GM18508 (cell line): ENCODE data around the gene RUSC1.
"Not testable (repeated sequence)": the region's sequence is repeated elsewhere in the genome, so short reads cannot be mapped to it uniquely, and the experiment has no call there.

Experiments
- ATAC-seq: cut with Tn5 transposase; IDR thresholded peaks from one replicate; pipeline ENCODE4 v1.9.1; 2021; ENCODE audit warnings: moderate number of reproducible peaks; ENCODE audit not compliant: insufficient read depth, unreplicated experiment

The RUSC1 gene

GRCh38 chr1:155321639-155322503, 1.2 kb downstream of the RUSC1 start:
- ATAC-seq, result no peak

DNA sequence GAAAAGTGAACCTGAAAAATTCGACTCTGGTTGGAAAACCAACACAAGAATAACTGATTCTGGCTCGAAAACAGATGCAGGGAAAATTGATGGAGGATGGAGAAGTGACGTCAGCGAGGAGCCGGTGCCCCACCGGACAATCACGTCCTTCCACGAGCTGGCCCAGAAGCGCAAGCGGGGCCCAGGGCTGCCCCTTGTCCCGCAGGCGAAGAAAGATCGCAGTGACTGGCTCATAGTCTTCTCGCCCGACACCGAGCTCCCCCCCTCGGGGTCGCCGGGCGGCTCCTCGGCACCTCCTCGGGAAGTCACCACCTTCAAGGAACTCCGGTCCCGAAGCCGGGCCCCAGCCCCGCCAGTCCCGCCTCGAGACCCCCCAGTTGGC, 1.9 kb downstream of the RUSC1 start:
- no peak for ATAC-seq

DNA sequence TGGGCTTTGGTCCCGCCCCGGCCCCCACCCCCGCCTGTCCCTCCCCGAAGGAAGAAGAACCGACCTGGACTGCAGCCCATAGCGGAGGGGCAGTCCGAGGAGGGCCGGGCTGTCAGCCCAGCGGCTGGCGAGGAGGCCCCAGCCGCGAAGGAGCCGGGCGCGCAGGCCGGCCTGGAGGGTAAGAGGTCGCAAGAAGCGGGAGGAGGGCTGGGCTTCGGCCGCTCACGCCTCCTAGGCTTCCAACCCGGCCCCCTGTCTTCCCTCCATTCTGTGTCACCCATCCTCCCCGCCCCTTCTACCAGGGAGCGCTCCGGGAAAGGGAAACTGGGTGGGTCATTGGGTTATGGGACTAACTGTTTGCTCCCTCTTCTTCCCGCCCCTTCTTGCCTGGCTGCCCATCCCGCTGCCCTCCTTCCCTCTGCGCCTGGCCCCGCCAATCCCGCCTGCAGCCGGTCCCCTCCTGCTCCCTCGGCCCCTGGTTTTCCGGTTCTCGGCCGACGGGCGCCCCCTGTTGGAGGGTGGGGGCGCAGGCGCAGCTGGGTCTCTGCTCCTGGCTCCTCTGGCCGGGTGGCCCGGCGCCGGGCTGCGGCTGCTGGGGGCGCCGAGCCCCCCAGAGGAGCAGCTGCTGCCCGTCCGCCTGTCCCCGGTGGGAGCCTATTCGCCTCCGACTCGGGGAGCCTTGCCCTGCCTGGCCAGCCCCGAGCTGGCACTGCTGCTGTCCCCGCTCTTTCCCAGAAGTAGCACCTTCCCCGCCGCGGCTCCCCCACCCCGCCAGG, 2.4 kb downstream of the RUSC1 start:
- ATAC-seq, result no peak

DNA sequence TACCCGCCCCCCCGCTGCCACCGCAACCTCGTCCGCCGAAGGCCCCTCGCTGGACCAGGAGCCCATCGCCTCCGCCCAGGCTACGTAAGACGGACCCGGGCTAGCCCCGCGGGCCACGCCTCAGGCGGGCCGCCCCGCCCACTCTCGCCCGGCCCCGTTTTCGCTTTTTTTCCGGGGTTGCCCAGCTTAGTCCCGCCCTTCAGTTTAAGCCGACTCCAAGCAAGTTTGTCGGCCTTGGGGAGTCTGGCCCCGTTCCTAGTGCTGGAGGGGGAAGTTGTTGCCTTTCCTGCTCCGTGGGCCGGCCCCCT, 3.0 kb downstream of the RUSC1 start:
- ATAC-seq, result no peak

DNA sequence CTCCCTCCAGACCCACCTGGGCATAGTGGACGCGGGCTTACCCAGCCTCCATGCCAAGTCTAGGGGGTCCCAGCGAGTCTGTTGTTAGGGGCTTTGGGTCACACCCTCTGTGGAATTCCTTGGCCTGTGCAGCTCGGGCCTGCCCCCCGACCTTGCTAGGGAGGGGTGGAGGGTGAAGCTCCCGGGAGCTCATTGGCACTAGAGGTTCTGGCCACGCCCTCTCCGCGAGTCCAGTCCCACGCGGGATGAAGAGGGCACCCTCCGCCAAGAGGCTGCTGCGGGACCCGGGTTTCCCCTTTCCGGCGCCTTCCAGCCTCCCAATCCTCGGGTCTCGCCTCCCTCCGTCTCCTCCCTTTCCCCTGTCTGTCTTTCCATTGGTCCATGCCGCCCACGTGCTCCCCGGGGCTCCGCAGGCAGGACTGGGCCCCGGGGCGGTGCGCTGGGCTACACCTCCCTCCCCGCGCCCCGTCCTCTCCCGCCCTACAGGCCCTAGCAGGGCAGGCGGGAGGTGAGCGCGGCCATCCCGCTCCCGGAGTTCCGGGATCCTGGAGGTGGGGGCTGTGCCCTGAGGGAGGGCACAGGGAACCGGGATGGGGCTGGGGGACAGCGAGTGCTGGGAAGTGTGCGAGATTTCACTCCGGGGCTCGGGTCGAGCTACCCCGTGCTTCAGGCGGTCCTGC, 3.5 kb downstream of the RUSC1 start:
- no peak for ATAC-seq

DNA sequence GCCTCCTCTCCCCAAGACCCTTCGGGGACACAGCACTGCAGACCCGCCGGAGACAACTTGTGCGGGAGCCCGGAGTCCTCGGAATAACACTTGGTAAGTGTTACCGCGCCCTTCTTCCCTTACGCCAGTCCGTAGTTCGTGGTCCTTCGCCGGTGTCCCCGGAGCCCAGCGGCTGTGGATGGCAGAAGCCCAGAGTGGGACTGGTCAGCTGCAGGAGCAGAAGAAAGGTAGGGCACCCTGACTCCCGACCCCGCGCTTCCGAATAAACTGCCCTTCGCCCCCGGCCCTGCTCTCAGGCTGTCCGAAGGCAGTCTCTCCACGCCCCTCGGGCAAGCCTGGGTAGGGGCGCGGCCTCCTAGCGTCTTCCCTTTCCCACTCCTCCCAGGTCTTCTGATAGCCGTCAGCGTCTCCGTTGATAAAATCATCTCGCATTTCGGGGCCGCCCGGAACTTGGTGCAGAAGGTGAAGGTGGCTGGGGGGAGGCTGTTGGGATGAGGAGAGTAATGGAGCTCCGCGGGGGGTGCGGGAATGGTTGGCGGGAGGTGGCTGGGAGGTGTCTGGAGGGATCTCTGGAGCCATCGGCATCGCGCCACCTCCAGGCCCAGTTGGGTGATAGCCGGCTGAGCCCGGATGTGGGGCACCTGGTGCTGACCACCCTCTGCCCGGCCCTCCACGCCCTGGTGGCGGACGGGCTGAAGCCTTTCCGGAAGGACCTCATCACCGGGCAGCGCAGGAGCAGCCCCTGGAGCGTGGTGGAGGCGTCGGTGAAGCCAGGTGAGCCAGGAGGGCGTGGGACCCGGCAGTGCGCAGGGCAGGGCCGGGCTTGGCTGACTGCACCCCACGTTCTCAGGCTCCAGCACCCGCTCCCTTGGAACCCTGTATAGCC, 4.3 kb downstream of the RUSC1 start:
- no peak for ATAC-seq

GRCh38 chr1:155325603-155325893, 4.9 kb downstream of the RUSC1 start:
- no peak for ATAC-seq

- ATAC-seq, result no peak
These were observed 5.4 kb downstream of the RUSC1 start for GRCh38 chr1:155326020-155326526.

GRCh38 chr1:155326631-155327037, 5.9 kb downstream of the RUSC1 start:
- ATAC-seq, result no peak

GRCh38 chr1:155327981-155328380, 7.3 kb downstream of the RUSC1 start:
- ATAC-seq, result no peak

- ATAC-seq, result not testable (repeated sequence)
These were observed 8.2 kb downstream of the RUSC1 start for GRCh38 chr1:155328856-155329255.

GRCh38 chr1:155329980-155330598, 9.4 kb downstream of the RUSC1 start:
- no peak for ATAC-seq

DNA sequence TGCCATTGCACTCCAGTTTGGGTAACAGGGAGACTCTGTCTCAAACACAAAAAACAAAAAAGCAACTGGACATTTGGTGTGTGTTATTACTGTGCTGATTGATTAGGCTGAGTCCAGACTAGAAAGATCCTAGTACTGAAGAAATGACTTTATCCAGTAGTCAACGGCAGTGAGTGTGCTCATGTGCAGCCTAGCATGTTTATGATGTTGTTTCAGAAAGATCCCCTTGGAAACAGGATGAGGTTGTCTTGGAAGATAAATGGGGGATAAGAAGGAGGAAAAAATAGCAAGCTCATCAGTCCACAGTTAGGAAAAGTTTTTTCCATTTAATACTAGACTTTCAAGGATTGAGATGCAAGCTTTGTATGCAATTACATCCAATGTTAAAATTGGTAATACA, 14.3 kb downstream of the RUSC1 start:
- ATAC-seq, result no peak

DNA sequence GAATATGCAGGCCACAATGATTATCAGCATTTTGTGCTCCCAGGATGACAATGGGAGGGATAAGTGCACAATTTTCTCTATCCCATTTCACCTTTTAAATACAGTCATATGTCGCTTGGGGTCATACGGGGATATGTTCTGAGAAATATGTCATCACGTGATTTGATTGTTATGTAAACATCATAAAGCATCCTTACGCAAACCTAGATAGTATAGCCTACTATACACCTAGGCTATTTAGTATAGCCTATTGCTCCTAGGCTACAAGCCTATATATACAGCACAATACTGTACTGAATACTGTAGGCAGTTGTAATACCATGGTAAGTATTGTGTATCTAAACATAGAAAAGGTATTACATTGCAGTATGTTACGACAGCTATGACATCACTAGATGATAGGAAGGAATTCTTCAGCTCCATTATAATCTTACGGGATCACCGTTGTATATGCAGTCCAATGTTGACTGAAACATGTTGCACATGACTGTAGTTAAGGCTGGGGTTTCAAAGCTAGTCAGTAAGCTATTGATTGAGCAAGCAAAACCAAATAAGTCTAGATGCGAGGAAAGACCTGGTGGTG, 18.9 kb downstream of the RUSC1 start:
- no peak for ATAC-seq

DNA sequence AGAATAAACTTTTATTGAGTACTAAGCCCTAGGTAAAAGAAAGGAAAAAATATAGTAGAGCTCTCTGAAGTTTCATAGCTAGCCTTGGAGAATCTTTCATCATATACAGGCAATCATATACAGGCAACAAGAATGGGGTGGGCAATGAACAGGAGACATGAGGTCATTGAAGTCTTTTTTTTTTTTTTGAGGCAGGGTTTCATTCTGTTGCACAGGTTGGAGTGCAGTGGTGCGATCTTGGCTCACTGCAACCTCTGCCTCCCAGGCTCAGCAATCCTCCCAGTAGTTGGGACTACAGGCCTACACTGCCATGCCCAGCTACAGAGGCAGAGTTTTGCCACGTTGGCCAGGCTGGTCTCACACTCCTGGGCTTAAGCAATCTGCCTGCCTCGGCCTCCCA, 22.1 kb downstream of the RUSC1 start:
- ATAC-seq, result no peak

DNA sequence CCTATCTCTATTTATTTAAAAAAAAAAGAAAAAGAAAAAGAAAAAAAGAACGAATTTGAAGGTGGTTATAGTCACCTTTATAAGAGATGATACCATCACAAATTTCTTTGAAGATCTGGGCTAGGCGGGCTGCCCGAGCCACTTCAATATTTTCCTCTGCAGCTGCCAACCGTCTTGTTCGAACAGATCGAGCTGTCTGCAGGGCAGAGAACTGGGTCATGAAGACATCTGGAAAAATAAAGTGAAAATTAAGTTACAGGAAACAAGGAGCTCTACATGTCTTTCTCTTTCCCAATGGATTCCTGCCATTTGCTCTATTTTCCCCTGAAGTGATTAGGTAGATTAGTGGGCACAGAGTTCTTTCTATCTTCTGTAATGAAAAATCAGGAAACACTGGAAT, 31.9 kb downstream of the RUSC1 start:
- ATAC-seq, result no peak

DNA sequence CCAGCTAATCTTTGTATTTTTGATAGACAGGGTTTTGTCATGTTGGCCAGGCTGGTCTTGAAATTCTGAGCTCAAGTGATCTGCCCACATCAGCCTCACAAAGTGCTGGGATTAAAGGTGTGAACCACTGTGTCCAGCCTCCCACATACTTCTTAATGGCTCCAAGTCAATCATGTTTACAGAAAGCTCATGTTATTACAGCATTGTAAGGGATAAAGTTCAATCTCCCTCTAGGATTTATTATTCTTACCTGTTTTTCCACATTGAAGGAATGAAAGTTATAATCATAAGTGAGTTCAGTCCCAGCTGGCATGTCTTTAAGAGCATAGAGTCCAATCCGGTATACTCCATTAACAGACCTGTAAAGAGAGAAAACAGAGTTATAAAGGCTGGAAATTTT, 39.4 kb downstream of the RUSC1 start:
- no peak for ATAC-seq

GRCh38 chr1:155379180-155379579, 58.5 kb downstream of the RUSC1 start:
- ATAC-seq, result no peak

GRCh38 chr1:155379631-155380090, 59.0 kb downstream of the RUSC1 start:
- no peak for ATAC-seq
